Ishikawa (cell line): ENCODE measurements around the gene SDK1.

Experiments used
- CEBPB ChIP-seq: IDR thresholded peaks from 2 replicates; pipeline ENCODE4 v1.6.1; 2012
- CREB1 ChIP-seq: IDR thresholded peaks from 2 replicates; pipeline ENCODE4 v1.6.1; 2012; ENCODE audit warnings: low read depth
- EP300 ChIP-seq: IDR thresholded peaks from 2 replicates; pipeline ENCODE4 v1.6.1; 2012; ENCODE audit warnings: borderline replicate concordance
- FOXM1 ChIP-seq: IDR thresholded peaks from 2 replicates; pipeline ENCODE4 v1.6.1; 2012; ENCODE audit warnings: low read depth, borderline replicate concordance
- MAX ChIP-seq: IDR thresholded peaks from 2 replicates; pipeline ENCODE4 v1.6.1; 2012
- RAD21 ChIP-seq: IDR thresholded peaks from 2 replicates; pipeline ENCODE4 v1.6.1; 2012; ENCODE audit warnings: low read depth
- REST ChIP-seq: IDR thresholded peaks from 2 replicates; pipeline ENCODE4 v1.6.1; 2012; ENCODE audit warnings: low read depth, mild to moderate bottlenecking
- TAF1 ChIP-seq: IDR thresholded peaks from 2 replicates; pipeline ENCODE4 v1.6.1; 2012; ENCODE audit warnings: low read depth, mild to moderate bottlenecking
- TEAD4 ChIP-seq: IDR thresholded peaks from 2 replicates; pipeline ENCODE4 v1.6.1; 2012
- ZBTB7A ChIP-seq: IDR thresholded peaks from 2 replicates; pipeline ENCODE4 v1.6.1; 2012; ENCODE audit warnings: low read depth

DNA sequence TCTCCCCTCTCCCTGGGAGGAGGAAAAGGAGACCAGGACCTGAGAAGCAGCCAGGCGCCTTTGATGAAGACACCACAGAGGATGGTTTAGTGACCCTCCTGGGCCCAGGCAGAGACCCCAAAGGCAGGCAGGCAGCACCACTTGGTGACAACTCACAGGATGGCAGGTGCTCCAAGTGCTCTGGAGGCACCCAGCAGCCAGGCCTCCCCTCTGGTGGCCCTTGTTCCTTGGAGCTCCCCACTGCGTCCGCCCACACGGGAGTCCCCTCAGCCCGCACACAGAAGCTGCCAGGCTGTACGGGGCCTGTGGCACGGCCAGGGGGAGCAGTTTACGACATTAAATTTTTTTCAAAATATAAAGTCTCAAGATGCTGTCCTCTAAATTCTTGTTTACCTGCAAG, 773.9 kb downstream of the SDK1 start:
- TF ChIP-seq EP300 (no peak), TEAD4 (no peak), REST (no peak), CREB1 (no peak), ZBTB7A (no peak), RAD21 (no peak), CEBPB (no peak), MAX (no peak), TAF1 (no peak), FOXM1 (no peak)
